Astrocyte of the spinal cord (primary cell): ENCODE data around the gene RHBDL2.

Experiments
- DNase-seq: peaks from one replicate; pipeline ENCODE4 v3.0.0; 2011; ENCODE audit warnings: low read depth, low spot score
- H3K4me3 ChIP-seq: 2 replicates; pipeline ENCODE4 v1.5.1; 2011; ENCODE audit warnings: low read depth, mild to moderate bottlenecking, low read length, moderate library complexity
- CTCF ChIP-seq: IDR thresholded peaks from 2 replicates; pipeline ENCODE4 v1.5.1; 2012; ENCODE audit warnings: low read depth, mild to moderate bottlenecking, low read length, inconsistent platforms
- in situ Hi-C: cut with HindIII; loops from 2 replicates; pipeline ENCODE4 v1.10.0; 2017; ENCODE audit warnings: low sequenced_read_pairs

RHBDL2 gene

GRCh38 chr1:38870996-38871395, 70.6 kb downstream of the RHBDL2 start:
- in situ Hi-C loops: no loop called here
- no peak overlapping the region for H3K4me3 ChIP-seq
- no peak for DNase-seq
- TF ChIP-seq CTCF: no peak

GRCh38 chr1:38867208-38867607, 74.4 kb downstream of the RHBDL2 start:
- DNase-seq: no peak
- no peak overlapping the region for H3K4me3 ChIP-seq
- no peak for TF ChIP-seq CTCF
- in situ Hi-C loops: no loop called here

- no peak for TF ChIP-seq CTCF
- in situ Hi-C loops: no loop called here
- no peak overlapping the region for H3K4me3 ChIP-seq
- no peak for DNase-seq
These were observed 76.4 kb downstream of the RHBDL2 start for GRCh38 chr1:38865112-38865715.

GRCh38 chr1:38860454-38860795, 81.2 kb downstream of the RHBDL2 start:
- peak; percentile 20 for DNase-seq
- in situ Hi-C loops: no loop called here
- no peak for TF ChIP-seq CTCF
- H3K4me3 ChIP-seq: peak overlapping the region; percentile 87

GRCh38 chr1:38859561-38860453, 81.8 kb downstream of the RHBDL2 start, which contains the start of gene RRAGC:
Gene RRAGC, minus strand, starts transcription at chr1:38859772. Its CDS starts 126 bp downstream, at chr1:38859646.
- no peak for TF ChIP-seq CTCF
- peak; percentile 99 for DNase-seq
- H3K4me3 ChIP-seq: peak within 1 kb of the TSS; percentile 90
- in situ Hi-C loops: no loop called here

- H3K4me3 ChIP-seq: peak overlapping the region; percentile 90
- in situ Hi-C loops: no loop called here
- TF ChIP-seq CTCF: no peak
- DNase-seq: peak; percentile 57
These were observed 82.6 kb downstream of the RHBDL2 start for GRCh38 chr1:38858833-38859560.
